SU-DHL-6 (cell line): ENCODE measurements around the gene MYO1F.
"Not testable (repeated sequence)": the region's sequence is repeated elsewhere in the genome, so short reads cannot be mapped to it uniquely, and the experiment has no call there.

Source experiments
- CTCF ChIP-seq: fragments of 200-600 bp; sonication (generic); IDR thresholded peaks from one replicate; pipeline ENCODE4 v1.5.1; 2017; ENCODE audit warnings: antibody characterized with exemption, mild to moderate bottlenecking, low read length, moderate library complexity; ENCODE audit not compliant: insufficient read depth, poor library complexity, severe bottlenecking
- EZH2phosphoT487 ChIP-seq: fragments of 200-600 bp; sonication (generic), shearing (Covaris generic); conservative IDR thresholded peaks from 2 replicates; pipeline ENCODE4 v1.6.1; 2018; ENCODE audit warnings: mild to moderate bottlenecking, antibody characterized with exemption, low read length, moderate library complexity, mixed read lengths

DNA sequence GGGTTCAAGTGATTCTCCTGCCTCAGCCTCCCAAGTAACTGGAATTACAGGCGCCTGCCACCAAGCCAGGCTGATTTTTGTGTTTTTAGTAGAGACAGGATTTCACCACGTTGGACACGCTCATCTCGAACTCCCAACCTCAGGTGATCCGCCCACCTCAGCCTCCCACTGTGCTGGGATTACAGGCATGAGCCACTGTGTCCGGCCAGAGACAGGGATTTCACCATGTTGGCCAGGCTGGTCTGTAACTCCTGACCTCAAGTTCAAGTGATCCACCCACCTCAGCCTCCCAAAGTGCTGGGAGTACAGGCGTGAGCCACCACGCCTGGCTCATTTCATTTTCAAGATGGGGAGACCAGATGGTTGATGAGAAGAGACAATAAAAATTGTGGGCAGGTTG is 12.4 kb downstream of the MYO1F start:
- TF ChIP-seq CTCF, EZH2phosphoT487: not testable (repeated sequence)
